Effector CD8-positive, alpha-beta T cell (primary cell): ENCODE results near the gene IGF2R.
"Not testable (repeated sequence)": the region's sequence is repeated elsewhere in the genome, so short reads cannot be mapped to it uniquely, and the experiment has no call there.

ENCODE experiments used
- DNase-seq: peaks from one replicate; lab custom pipeline; 2025; lab: John Stamatoyannopoulos, UW

Gene IGF2R

GRCh38 chr6:159951772-159952171 is 17.1 kb upstream of the IGF2R start:
- DNase-seq: no peak

GRCh38 chr6:159952289-159953005 is 16.4 kb upstream of the IGF2R start:
- no peak for DNase-seq

- DNase-seq: no peak
Observed at GRCh38 chr6:159953091-159953601, 15.7 kb upstream of the IGF2R start.

GRCh38 chr6:159955945-159956361 is 12.9 kb upstream of the IGF2R start:
- no peak for DNase-seq

- no peak for DNase-seq
Observed at GRCh38 chr6:159957071-159957673, 11.7 kb upstream of the IGF2R start.

GRCh38 chr6:159959165-159959975 is 9.5 kb upstream of the IGF2R start:
- DNase-seq: no peak

- no peak for DNase-seq
Observed at GRCh38 chr6:159959976-159960384, 8.9 kb upstream of the IGF2R start.

GRCh38 chr6:159960485-159960884 is 8.4 kb upstream of the IGF2R start:
- DNase-seq: no peak

GRCh38 chr6:159961528-159961927 is 7.4 kb upstream of the IGF2R start:
- no peak for DNase-seq

- no peak for DNase-seq
Observed at GRCh38 chr6:159963111-159963510, 5.8 kb upstream of the IGF2R start.

GRCh38 chr6:159964046-159964445 is 4.8 kb upstream of the IGF2R start:
- DNase-seq: no peak

GRCh38 chr6:159966339-159966738 is 2.5 kb upstream of the IGF2R start:
- DNase-seq: no peak

GRCh38 chr6:159966981-159967380 is 1.9 kb upstream of the IGF2R start:
- DNase-seq: no peak

- DNase-seq: not testable (repeated sequence)
Observed at GRCh38 chr6:159967621-159968020, 1.3 kb upstream of the IGF2R start.

- DNase-seq: peak; percentile 29
Observed at GRCh38 chr6:159969204-159969912, 476 bp downstream of the IGF2R start.

- DNase-seq: no peak
Observed at GRCh38 chr6:159969921-159970320, 1.0 kb downstream of the IGF2R start.

GRCh38 chr6:159970659-159971063 is 1.8 kb downstream of the IGF2R start:
- DNase-seq: no peak

GRCh38 chr6:159971341-159972178 is 2.7 kb downstream of the IGF2R start:
- DNase-seq: no peak

- no peak for DNase-seq
Observed at GRCh38 chr6:159972506-159973268, 3.8 kb downstream of the IGF2R start.

- no peak for DNase-seq
Observed at GRCh38 chr6:159973406-159973805, 4.5 kb downstream of the IGF2R start.
